DMS153 (cell line): ENCODE data around the gene OR1Q1.
"Not testable (repeated sequence)": the region's sequence is repeated elsewhere in the genome, so short reads cannot be mapped to it uniquely, and the experiment has no call there.

Experiments
- DNase-seq: peaks from one replicate; lab custom pipeline; 2025; lab: John Stamatoyannopoulos, UW

Gene OR1Q1, protein sequence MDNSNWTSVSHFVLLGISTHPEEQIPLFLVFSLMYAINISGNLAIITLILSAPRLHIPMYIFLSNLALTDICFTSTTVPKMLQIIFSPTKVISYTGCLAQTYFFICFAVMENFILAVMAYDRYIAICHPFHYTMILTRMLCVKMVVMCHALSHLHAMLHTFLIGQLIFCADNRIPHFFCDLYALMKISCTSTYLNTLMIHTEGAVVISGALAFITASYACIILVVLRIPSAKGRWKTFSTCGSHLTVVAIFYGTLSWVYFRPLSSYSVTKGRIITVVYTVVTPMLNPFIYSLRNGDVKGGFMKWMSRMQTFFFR

DNA sequence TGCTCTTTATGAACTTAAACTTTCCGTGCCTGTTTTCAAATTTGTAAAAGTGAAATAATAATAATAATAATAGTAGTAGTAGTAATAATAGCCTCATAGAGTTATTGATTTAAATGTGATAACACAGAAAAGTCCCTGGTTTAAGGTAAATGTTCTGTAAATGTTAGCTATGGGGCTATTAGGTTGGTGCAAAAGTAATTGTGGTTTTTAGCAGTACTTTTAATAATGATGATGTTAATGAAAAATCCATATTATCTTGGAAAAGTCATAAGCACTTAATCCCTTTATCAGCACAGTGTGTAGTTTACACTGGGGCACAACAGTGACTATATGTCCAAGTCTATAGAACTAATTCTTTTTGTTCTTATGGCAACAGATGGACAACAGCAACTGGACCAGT lies at the start of gene OR1Q1:
Gene OR1Q1, plus strand, starts transcription at position 377 of the 400 bp plus-strand sequence. Its CDS starts 0 bp downstream, at position 377.
- no peak for DNase-seq

DNA sequence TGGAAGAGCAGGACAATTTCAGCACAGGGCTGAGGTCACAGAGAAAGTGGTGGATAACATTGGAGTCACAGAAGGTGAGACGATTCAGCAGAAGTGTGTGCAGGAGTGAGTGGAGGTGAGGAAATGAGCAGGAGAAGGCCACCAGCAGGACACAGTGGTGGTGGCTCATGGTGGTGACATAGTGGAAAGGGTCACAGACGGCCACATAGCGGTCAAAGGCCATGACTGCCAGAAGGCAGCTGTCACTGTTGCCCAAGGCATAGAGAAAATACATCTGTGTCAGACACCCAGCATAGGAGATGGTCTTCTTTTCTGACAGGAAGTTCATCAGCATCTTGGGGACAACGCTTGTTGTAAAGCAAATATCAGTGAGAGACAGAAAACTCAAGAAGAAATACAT lies 46.6 kb upstream of the OR1Q1 start:
- no peak for DNase-seq

DNA sequence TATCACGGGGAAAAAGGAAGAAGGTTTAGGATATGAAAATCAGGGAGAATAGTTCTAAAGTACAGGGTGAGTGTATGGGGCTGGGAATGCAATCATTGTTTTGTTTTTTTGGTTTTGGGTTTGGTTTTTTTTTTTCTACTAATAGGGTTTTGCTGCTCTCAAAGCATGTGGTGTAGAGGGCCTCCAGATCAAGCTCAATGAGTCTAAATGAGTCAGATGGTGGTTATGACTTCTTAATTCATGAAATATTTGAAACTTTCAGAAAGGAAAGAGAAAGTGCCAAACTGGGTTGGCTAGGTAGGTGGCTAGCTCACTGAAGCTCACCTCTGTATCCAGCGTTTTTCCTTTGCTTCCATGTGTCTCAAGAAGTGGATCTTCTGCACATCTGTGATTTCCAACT lies 42.1 kb upstream of the OR1Q1 start:
- DNase-seq = no peak

DNA sequence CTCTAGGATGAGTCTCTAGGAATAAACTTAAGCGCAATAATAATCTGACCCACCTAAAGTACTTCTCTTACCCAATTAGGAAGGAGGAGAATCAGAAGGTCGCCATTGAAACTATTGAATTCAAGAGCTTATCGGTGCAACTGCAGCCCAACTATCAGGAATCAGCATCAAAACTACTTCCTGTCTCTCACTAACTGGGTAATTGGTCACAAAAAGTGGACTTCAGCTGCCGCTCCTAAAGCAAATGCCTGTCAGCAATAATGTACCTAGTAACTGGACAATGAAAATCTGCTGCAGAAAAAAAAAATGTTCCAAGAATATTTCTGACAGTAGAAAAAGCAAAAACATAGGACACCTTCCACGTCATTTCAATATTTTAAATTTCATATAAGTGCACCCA lies 34.7 kb upstream of the OR1Q1 start:
- DNase-seq = no peak

DNA sequence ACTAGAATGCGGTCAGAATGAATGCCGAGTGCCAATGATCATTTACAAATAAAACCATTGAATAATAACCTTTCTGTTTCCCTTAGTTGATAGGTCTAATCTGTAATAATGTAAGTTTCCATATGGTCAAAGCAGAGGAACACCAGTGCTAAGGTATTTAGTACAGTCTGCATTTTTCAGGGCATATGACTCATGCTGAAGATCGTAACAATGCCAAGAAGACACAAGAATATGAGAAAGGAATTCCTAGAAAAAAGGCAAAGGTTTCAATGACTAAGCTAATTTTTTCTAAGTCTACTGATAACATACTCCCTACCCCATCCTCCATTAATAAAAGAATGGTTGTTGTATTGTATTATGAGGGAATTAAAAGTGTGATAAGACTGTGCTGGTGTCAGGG lies 34.2 kb upstream of the OR1Q1 start:
- no peak for DNase-seq

GRCh38 chr9:122583284-122583683 lies 31.3 kb upstream of the OR1Q1 start, which contains the start of gene OR1L8:
Gene OR1L8 (minus strand): TSS chr9:122583384. CDS start chr9:122568477, 14,907 bp downstream.
- not testable (repeated sequence) for DNase-seq

GRCh38 chr9:122605691-122606090 lies 8.8 kb upstream of the OR1Q1 start:
- no peak for DNase-seq

DNA sequence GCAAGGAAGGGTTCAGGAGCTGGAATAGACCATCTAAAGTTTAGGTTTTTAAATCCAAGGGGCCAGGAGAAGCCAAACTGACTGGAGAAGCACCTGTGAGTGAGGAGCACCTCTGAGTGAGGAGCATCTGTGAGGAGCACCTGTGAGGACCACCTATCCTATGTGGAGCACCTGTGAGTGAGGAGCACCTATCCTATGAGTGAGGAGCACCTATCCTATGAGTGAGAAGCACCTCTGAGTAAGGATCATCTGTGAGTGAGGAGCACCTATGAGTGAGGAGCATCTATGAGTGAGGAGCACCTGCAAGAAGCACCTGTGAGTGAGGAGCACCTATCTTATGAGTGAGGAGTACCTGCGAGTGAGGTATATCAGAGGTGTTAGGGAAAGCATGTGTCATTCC lies 8.0 kb upstream of the OR1Q1 start:
- DNase-seq = no peak

GRCh38 chr9:122609804-122610203 lies 4.7 kb upstream of the OR1Q1 start:
- DNase-seq = no peak

- DNase-seq = no peak
These were observed 5.5 kb downstream of the OR1Q1 start for GRCh38 chr9:122619996-122620395.

GRCh38 chr9:122642226-122642625 lies 27.7 kb downstream of the OR1Q1 start:
- DNase-seq = no peak

GRCh38 chr9:122656378-122656777 lies 41.8 kb downstream of the OR1Q1 start:
- DNase-seq = no peak

DNA sequence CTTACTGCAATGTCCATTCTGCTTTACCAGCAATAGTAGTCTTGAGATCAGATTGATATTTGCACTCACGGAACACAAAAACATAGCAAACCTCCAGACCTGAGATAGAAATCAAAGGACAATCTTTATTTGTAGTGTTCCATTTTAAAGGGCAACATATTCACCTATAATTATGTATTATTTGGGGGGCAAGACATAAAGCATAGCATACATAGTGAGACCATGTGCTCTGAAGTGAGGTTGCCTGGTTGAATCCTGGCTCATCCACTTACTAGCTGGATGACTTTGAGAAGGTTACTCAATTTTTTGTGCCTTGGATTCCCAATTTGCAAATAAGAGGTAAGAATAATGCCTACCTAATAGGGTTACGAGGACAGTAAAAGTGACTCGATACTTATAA lies 43.0 kb downstream of the OR1Q1 start, which contains the start of gene OR1B1:
Gene OR1B1, minus strand, starts transcription at position 101 of the 400 bp plus-strand sequence.
- no peak for DNase-seq

GRCh38 chr9:122661416-122661815 lies 46.9 kb downstream of the OR1Q1 start, which contains the start of gene OR1L1:
Gene OR1L1 (plus strand): TSS chr9:122661716. CDS start chr9:122661716, 0 bp downstream.
- no peak for DNase-seq
